Mononuclear cell (primary cell): ENCODE data around the gene TIAL1. TPM values are rescaled to one million over a fixed set of nuclear protein-coding genes. Genes with fewer than 3 reads are reported as not detected.
"Not testable (repeated sequence)": the region's sequence is repeated elsewhere in the genome, so short reads cannot be mapped to it uniquely, and the experiment has no call there.

Source experiments
- H3K27me3 ChIP-seq: 2 replicates; pipeline ENCODE4 v1.6.0; 2011; ENCODE audit warnings: low read length, control low read depth; ENCODE audit not compliant: insufficient read depth
- H3K4me1 ChIP-seq: 2 replicates; pipeline ENCODE4 v1.5.1; 2011; ENCODE audit warnings: mild to moderate bottlenecking, low read length, control low read depth; ENCODE audit not compliant: insufficient read depth
- H3K4me3 ChIP-seq: 2 replicates; pipeline ENCODE4 v1.5.1; 2011; ENCODE audit warnings: mild to moderate bottlenecking, low read length, moderate library complexity
- H3K9me3 ChIP-seq: 2 replicates; pipeline ENCODE4 v1.5.1; 2011; ENCODE audit warnings: low read depth, mild to moderate bottlenecking, control low read depth, low read length
- total RNA-seq: library from RNA; depleted of rRNA; stranded (reverse); fragments of >200 nt; gene quantifications from one replicate; pipeline ENCODE4 v1.2.3, GENCODE V29; 2012

The TIAL1 gene
- total RNA-seq, 1 donor: 101 TPM

DNA sequence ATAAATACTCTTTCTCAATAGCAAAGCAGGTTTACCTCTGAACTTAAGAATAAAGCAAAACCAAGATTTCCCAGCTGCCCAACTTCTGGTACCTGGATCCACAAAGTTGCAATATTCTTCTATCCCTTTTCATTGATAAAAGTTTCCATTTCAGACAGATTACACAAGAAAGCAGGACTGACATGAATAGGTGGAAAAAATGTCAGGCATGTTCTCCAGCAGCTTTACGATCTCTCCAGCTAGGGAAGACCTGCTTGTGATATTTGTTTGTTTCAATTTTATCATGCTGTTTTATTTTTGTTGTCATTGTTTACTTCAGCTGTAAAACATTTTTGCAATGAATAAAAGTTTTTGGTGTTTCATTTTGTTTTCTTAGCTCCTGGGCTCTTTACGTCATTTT, 63.3 kb downstream of the TIAL1 start:
- Histone ChIP-seq H3K4me3 (no peak overlapping the region), H3K27me3 (no peaks in the 10 kb centered on the region), H3K4me1 (peaks cover 54% of the 10 kb centered on the region), H3K9me3 (no peaks in the 10 kb centered on the region)

DNA sequence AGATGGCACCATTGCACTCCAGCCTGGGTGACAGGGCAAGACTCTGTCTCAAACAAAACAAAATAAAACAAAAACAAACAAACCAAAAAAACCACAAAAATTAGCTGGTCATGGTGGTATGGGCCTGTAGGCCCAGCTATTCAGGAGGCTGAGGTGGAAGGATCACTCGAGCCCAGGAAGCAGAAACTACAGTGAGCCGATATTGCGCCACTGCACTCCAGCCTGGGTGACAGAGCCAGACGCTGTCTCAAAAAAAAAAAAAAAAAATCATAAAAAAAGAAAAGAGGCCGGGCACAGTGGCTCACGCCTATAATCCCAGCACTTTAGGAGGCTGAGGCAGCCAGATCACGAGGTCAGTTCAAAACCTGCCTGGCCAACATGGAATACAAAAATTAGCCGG, 64.0 kb downstream of the TIAL1 start:
- not testable (repeated sequence) for H3K9me3 ChIP-seq, H3K4me3 ChIP-seq
- H3K4me1 ChIP-seq: peaks cover 47% of the 10 kb centered on the region

GRCh38 chr10:119532251-119532650, 64.5 kb downstream of the TIAL1 start:
- not testable (repeated sequence) for H3K4me3 ChIP-seq, H3K27me3 ChIP-seq, H3K9me3 ChIP-seq
- H3K4me1 ChIP-seq: peaks cover 42% of the 10 kb centered on the region

More for the DNA sequence above, 64.0 kb downstream of the TIAL1 start:
- not testable (repeated sequence) for H3K27me3 ChIP-seq

GRCh38 chr10:119531067-119531466, 65.7 kb downstream of the TIAL1 start:
- Histone ChIP-seq H3K4me3 (no peak overlapping the region), H3K4me1 (peaks cover 30% of the 10 kb centered on the region), H3K27me3 (no peaks in the 10 kb centered on the region), H3K9me3 (no peaks in the 10 kb centered on the region)

GRCh38 chr10:119528663-119529237, 68.0 kb downstream of the TIAL1 start:
- not testable (repeated sequence) for H3K27me3 ChIP-seq, H3K4me3 ChIP-seq, H3K9me3 ChIP-seq
- H3K4me1 ChIP-seq: peaks cover 20% of the 10 kb centered on the region

DNA sequence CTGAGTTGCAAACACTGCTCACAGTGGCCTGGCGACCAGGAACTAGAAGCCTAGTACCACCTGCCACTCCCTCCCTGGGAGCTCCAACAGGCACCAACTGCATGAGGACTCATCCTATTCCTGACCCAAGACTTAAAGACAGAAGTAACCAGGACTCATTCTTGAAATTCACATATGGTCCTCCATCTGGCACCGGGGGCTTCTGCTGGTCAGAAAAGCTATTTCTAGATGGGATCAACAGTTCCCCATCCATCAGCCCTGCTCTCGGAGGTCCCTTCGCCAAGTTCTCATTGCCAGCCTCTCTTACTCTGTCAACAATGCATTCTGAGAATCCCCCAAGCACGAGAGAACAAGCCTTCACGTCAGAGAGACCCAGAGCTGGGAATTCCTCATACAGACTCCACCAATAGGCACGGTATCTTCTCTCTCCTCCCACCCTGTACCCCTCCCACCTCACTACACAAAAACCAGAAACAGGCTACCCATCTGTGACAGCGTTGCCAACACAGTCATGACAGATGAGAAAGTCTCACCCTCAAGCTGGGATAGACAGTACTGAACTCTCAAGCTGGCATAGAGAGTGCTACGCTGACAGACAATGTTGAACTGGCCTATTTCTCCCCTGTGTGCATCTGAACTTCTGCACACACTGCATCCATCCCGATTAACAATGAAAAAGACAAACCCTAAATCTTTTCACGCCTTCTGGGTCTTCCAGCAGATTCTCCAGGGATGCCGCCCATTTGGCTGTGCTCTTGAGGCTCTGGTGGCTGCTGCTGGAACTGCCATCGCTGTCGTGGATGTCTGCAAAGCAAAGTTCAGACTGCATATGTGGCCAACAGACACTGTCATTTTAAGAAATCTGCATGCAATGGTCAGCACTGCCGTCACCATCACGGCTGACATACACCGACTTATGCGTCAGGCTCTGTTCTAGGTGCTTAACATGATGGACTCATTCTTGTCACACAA, 69.9 kb downstream of the TIAL1 start:
- H3K9me3 ChIP-seq: no peaks in the 10 kb centered on the region
- H3K27me3 ChIP-seq: no peaks in the 10 kb centered on the region
- no peak overlapping the region for H3K4me3 ChIP-seq
- H3K4me1 ChIP-seq: peaks cover 9% of the 10 kb centered on the region

DNA sequence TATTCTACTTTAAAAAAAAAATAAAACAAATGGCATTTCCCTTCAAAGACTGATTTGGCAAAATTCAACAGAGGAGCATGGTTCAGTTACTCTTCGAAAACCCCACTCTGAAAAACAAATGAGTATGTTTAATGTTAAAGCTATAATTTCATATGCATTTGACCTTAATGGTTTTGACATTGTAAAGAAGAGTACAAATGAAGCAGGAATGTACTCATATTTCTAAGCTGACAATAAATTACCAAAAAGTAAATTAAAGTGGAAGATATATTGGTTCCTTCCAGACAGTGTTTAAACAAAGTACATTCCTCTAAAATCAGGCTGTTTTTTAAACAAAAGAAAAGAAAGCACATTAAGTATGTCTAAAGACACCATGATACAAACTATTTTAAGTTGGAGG, 70.6 kb downstream of the TIAL1 start:
- no peak overlapping the region for H3K4me3 ChIP-seq
- no peaks in the 10 kb centered on the region for H3K27me3 ChIP-seq
- peaks cover 5% of the 10 kb centered on the region for H3K4me1 ChIP-seq
- H3K9me3 ChIP-seq: no peaks in the 10 kb centered on the region

DNA sequence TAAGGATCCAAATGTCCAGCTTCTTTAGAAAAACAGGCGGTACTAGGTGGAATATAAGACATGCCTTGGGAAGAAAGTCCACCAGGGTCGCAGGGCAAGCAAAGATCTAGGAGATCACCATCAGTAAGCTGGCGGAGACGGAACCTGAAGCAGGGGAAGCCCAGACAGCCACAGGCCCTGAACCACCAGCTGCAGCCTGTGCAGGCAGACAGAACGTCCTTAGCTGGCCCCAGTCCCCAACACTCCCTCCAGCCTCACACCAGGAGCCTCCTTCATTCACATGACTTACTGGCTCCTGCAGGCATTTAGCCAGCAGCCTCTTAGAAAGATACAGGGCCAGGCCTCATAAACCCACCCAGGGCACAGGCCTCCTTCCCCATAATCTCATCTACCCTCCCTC, 71.6 kb downstream of the TIAL1 start:
- Histone ChIP-seq H3K4me3 (no peak overlapping the region), H3K9me3 (no peaks in the 10 kb centered on the region), H3K4me1 (peaks cover 2% of the 10 kb centered on the region), H3K27me3 (no peaks in the 10 kb centered on the region)

GRCh38 chr10:119524720-119525070, 72.1 kb downstream of the TIAL1 start:
- H3K9me3 ChIP-seq: no peaks in the 10 kb centered on the region
- no peak overlapping the region for H3K4me3 ChIP-seq
- no peaks in the 10 kb centered on the region for H3K4me1 ChIP-seq
- no peaks in the 10 kb centered on the region for H3K27me3 ChIP-seq

GRCh38 chr10:119523895-119524719, 72.7 kb downstream of the TIAL1 start:
- Histone ChIP-seq H3K4me3 (no peak overlapping the region), H3K9me3 (no peaks in the 10 kb centered on the region), H3K4me1 (no peaks in the 10 kb centered on the region), H3K27me3 (no peaks in the 10 kb centered on the region)

Other genes with a start within 250 kb of the TIAL1 start
- gene RGS10, start 54.2 kb downstream of the TIAL1 start, total RNA-seq: 181 TPM
- gene BAG3, start 54.4 kb upstream of the TIAL1 start, total RNA-seq: 13.2 TPM
- 8.1 TPM for gene INPP5F, start 129.1 kb upstream of the TIAL1 start, total RNA-seq